ENCODE measurements around the gene ERMN. TPM values are rescaled to one million over a fixed set of nuclear protein-coding genes. Genes with fewer than 3 reads are reported as not detected.

The ERMN gene
- total and polyA plus RNA-seq, 2 donors (not counting 1 experiment from before 2014, with no cell fraction given), result 2.7 to 11.9 TPM

- ChIA-PET POLR2A (no interaction called here), CTCF (interaction anchor here (0.7 kb wide), 1 partner anchor 31 kb away, joined by 4 read pairs; no protein-coding TSS in a partner anchor)
- H3K4me2 ChIP-seq (replicated peaks; ENCODE audit: low read depth, low read length, poor library complexity, severe bottlenecking), result no peak overlapping the region
- TF ChIP-seq EZH2 (IDR thresholded peaks at IDR 0.05; ENCODE audit: borderline replicate concordance, insufficient read depth, low read depth, low read length, poor library complexity, severe bottlenecking) (no peak), CTCF (IDR thresholded peaks at IDR 0.05) (no peak)
- H3K9ac ChIP-seq (ENCODE audit: low read length), result no peak overlapping the region
- no peaks in the 10 kb centered on the region for H3K27me3 ChIP-seq (replicated peaks in 1 of 4; ENCODE audit: control extremely low read depth in 1 of 4, control insufficient read depth in 3 of 4, insufficient read depth in 4 of 4, low read length in 3 of 4)
- H2AFZ ChIP-seq (ENCODE audit: insufficient read depth, low read depth, low read length, poor library complexity, severe bottlenecking), result no peak overlapping the region
- H4K20me1 ChIP-seq (ENCODE audit: control insufficient read depth, insufficient read depth, low read length, poor library complexity, severe bottlenecking), result no peaks in the 10 kb centered on the region
- H3K4me1 ChIP-seq (ENCODE audit: control insufficient read depth in 2 of 2, insufficient read depth in 2 of 2, low read length in 2 of 2), result peaks cover 13 to 21% of the 10 kb centered on the region in 2 donors
- Mint-ChIP-seq H3K9me3 (ENCODE audit: insufficient read depth) (peaks cover 3% of the 10 kb centered on the region), H3K4me3 (no peak overlapping the region), H3K4me1 (peaks cover 20% of the 10 kb centered on the region), H3K27ac (no peak overlapping the region), H3K27me3 (no peaks in the 10 kb centered on the region)
- DNase-seq, result no peak
- 100% methylated on average over 1 of the region's 1 CpG for WGBS (ENCODE audit: insufficient coverage)
- intact Hi-C loops (cut with micrococcal nuclease), result no loop called here
- no peak overlapping the region for H3K27ac ChIP-seq (ENCODE audit: low read length in 2 of 2)
- H3K4me3 ChIP-seq (ENCODE audit: control extremely low read depth in 1 of 5, extremely low read depth in 1 of 5, insufficient read depth in 1 of 5, low read depth in 2 of 5, low read length in 4 of 5), result no peak overlapping the region
- peaks cover 0 to 2% (median 1%) of the 10 kb centered on the region in 3 donors for H3K9me3 ChIP-seq (ENCODE audit: control extremely low read depth in 1 of 3, control insufficient read depth in 2 of 3, insufficient read depth in 1 of 3, low read length in 2 of 3)
- ATAC-seq (ENCODE audit: low read depth), result no peak
- no peaks in the 10 kb centered on the region for H3K36me3 ChIP-seq (replicated peaks in 1 of 2; ENCODE audit: control extremely low read depth in 1 of 2, control insufficient read depth in 1 of 2, extremely low read depth in 1 of 2, insufficient read depth in 2 of 2, low read length in 1 of 2)
- H3K79me2 ChIP-seq (ENCODE audit: control insufficient read depth, insufficient read depth, low read length), result no peaks in the 10 kb centered on the region
These were observed 42.1 kb upstream of the ERMN start for GRCh38 chr2:157367704-157368103.

- ChIA-PET CTCF (interaction anchor here (0.8 to 2.3 kb wide), 5 partner anchors 9 to 128 kb away, joined by 3 to 6 read pairs (median 3); no protein-coding TSS in a partner anchor), POLR2A (no interaction called here)
- no peaks in the 10 kb centered on the region for H3K27me3 Mint-ChIP-seq
- peak overlapping the region; percentile 9 to 77 for H3K27ac ChIP-seq (ENCODE audit: low read length in 2 of 2)
- no peak overlapping the region for H3K9ac ChIP-seq (ENCODE audit: low read length)
- peak overlapping the region; percentile 22 for H2AFZ ChIP-seq (ENCODE audit: insufficient read depth, low read depth, low read length, poor library complexity, severe bottlenecking)
- intact Hi-C loops (cut with micrococcal nuclease), result no loop called here
- H3K4me1 Mint-ChIP-seq, result peaks cover 24% of the 10 kb centered on the region
- peak overlapping the region; percentile 15 for H3K4me3 Mint-ChIP-seq
- H4K20me1 ChIP-seq (ENCODE audit: control insufficient read depth, insufficient read depth, low read length, poor library complexity, severe bottlenecking), result no peaks in the 10 kb centered on the region
- 0% methylated on average over 2 of the region's 2 CpGs for WGBS (ENCODE audit: insufficient coverage)
- no peaks in the 10 kb centered on the region for H3K36me3 ChIP-seq (replicated peaks in 1 of 2; ENCODE audit: control extremely low read depth in 1 of 2, control insufficient read depth in 1 of 2, extremely low read depth in 1 of 2, insufficient read depth in 2 of 2, low read length in 1 of 2)
- H3K79me2 ChIP-seq (ENCODE audit: control insufficient read depth, insufficient read depth, low read length), result no peaks in the 10 kb centered on the region
- no peak for DNase-seq
- H3K9me3 ChIP-seq (ENCODE audit: control extremely low read depth in 1 of 3, control insufficient read depth in 2 of 3, insufficient read depth in 1 of 3, low read length in 2 of 3), result peaks cover 1 to 22% (median 13%) of the 10 kb centered on the region in 3 donors
- peaks cover 13 to 22% of the 10 kb centered on the region in 2 donors for H3K4me1 ChIP-seq (ENCODE audit: control insufficient read depth in 2 of 2, insufficient read depth in 2 of 2, low read length in 2 of 2)
- no peaks in the 10 kb centered on the region for H3K27me3 ChIP-seq (replicated peaks in 1 of 4; ENCODE audit: control extremely low read depth in 1 of 4, control insufficient read depth in 3 of 4, insufficient read depth in 4 of 4, low read length in 3 of 4)
- ATAC-seq (ENCODE audit: low read depth), result peak; percentile 17
- no peak overlapping the region for H3K4me3 ChIP-seq (ENCODE audit: control extremely low read depth in 1 of 5, extremely low read depth in 1 of 5, insufficient read depth in 1 of 5, low read depth in 2 of 5, low read length in 4 of 5)
- H3K9me3 Mint-ChIP-seq (ENCODE audit: insufficient read depth), result peaks cover 8% of the 10 kb centered on the region
- H3K4me2 ChIP-seq (replicated peaks; ENCODE audit: low read depth, low read length, poor library complexity, severe bottlenecking), result peak overlapping the region; percentile 56
- TF ChIP-seq EZH2 (IDR thresholded peaks at IDR 0.05; ENCODE audit: borderline replicate concordance, insufficient read depth, low read depth, low read length, poor library complexity, severe bottlenecking) (no peak), CTCF (IDR thresholded peaks at IDR 0.05) (no peak)
- H3K27ac Mint-ChIP-seq, result peak overlapping the region; percentile 33
These were observed 38.8 kb upstream of the ERMN start for GRCh38 chr2:157364257-157364974.
